H9 (cell line): ENCODE results near the gene NCKAP5L. TPM values are rescaled to one million over a fixed set of nuclear protein-coding genes. Genes with fewer than 3 reads are reported as not detected.
A peak's percentile ranks its signal among the peaks of the same experiment; 100 is the strongest.

Experiments
- DNase-seq: peaks from one replicate; pipeline ENCODE4 v3.0.0-alpha.2; 2017
- H2AFZ ChIP-seq: one replicate; pipeline ENCODE4 v1.6.1; 2013; ENCODE audit warnings: mild to moderate bottlenecking, low read length, control low read depth, moderate library complexity
- H2AK5ac ChIP-seq: 2 replicates; pipeline ENCODE4 v1.6.1; 2013; ENCODE audit warnings: low read length, control low read depth, mixed read lengths; ENCODE audit not compliant: insufficient read length
- H2BK120ac ChIP-seq: one replicate; pipeline ENCODE4 v1.6.1; 2013; ENCODE audit warnings: low read depth, mild to moderate bottlenecking, low read length, control low read depth, inconsistent platforms; ENCODE audit not compliant: poor library complexity, severe bottlenecking
- H2BK12ac ChIP-seq: 2 replicates; pipeline ENCODE4 v1.6.1; 2013; ENCODE audit warnings: low read length, control low read depth, mixed read lengths, low read depth; ENCODE audit not compliant: insufficient read length
- H2BK15ac ChIP-seq: 2 replicates; pipeline ENCODE4 v1.6.1; 2013; ENCODE audit warnings: low read depth, low read length, control low read depth
- H2BK20ac ChIP-seq: one replicate; pipeline ENCODE4 v1.6.1; 2013; ENCODE audit warnings: low read depth, mild to moderate bottlenecking, low read length, control low read depth, inconsistent platforms; ENCODE audit not compliant: poor library complexity, severe bottlenecking
- H2BK5ac ChIP-seq: 2 replicates; pipeline ENCODE4 v1.6.1; 2013; ENCODE audit warnings: low read length, control low read depth, mixed read lengths; ENCODE audit not compliant: insufficient read length
- H3K14ac ChIP-seq: 2 replicates; pipeline ENCODE4 v1.6.1; 2013; ENCODE audit warnings: low read length, control low read depth; ENCODE audit not compliant: insufficient read depth
- H3K18ac ChIP-seq: 2 replicates; pipeline ENCODE4 v1.6.1; 2013; ENCODE audit warnings: low read depth, mild to moderate bottlenecking, mixed read lengths, low read length, control low read depth; ENCODE audit not compliant: insufficient read length
- H3K23ac ChIP-seq: 2 replicates; pipeline ENCODE4 v1.6.1; 2013; ENCODE audit warnings: low read length, control low read depth, mixed read lengths, low read depth; ENCODE audit not compliant: insufficient read length
- H3K23me2 ChIP-seq: 2 replicates; pipeline ENCODE4 v1.6.1; 2013; ENCODE audit warnings: low read depth, mild to moderate bottlenecking, mixed read lengths, low read length, control low read depth; ENCODE audit not compliant: insufficient read length, poor library complexity, severe bottlenecking
- H3K27ac ChIP-seq: 2 replicates; pipeline ENCODE4 v1.5.1; 2013; ENCODE audit warnings: low read length, control low read depth, mixed read lengths, low read depth; ENCODE audit not compliant: insufficient read length
- H3K27me3 ChIP-seq: 2 replicates; pipeline ENCODE4 v1.6.1; 2013; ENCODE audit warnings: low read length, control low read depth, inconsistent platforms; ENCODE audit not compliant: insufficient read depth
- H3K4ac ChIP-seq: 2 replicates; pipeline ENCODE4 v1.6.1; 2013; ENCODE audit warnings: low read depth, mild to moderate bottlenecking, control low read depth, inconsistent platforms, low read length, moderate library complexity
- H3K4me1 ChIP-seq: 2 replicates; pipeline ENCODE4 v1.6.1; 2013; ENCODE audit warnings: low read length, control low read depth, inconsistent platforms; ENCODE audit not compliant: insufficient read depth
- H3K4me2 ChIP-seq: 2 replicates; pipeline ENCODE4 v1.6.1; 2013; ENCODE audit warnings: low read length, control low read depth, mixed read lengths; ENCODE audit not compliant: insufficient read length, insufficient read depth
- H3K56ac ChIP-seq: 2 replicates; pipeline ENCODE4 v1.6.1; 2013; ENCODE audit warnings: low read depth, mild to moderate bottlenecking, mixed read lengths, low read length, control low read depth; ENCODE audit not compliant: insufficient read length
- H3K79me1 ChIP-seq: 2 replicates; pipeline ENCODE4 v1.6.1; 2013; ENCODE audit warnings: low read depth, mild to moderate bottlenecking, moderate library complexity, low read length, control low read depth, inconsistent platforms; ENCODE audit not compliant: insufficient read depth, poor library complexity, severe bottlenecking
- H3K79me2 ChIP-seq: 2 replicates; pipeline ENCODE4 v1.6.1; 2013; ENCODE audit warnings: low read length, control low read depth, inconsistent platforms; ENCODE audit not compliant: insufficient read depth
- H3K9ac ChIP-seq: 2 replicates; pipeline ENCODE4 v1.6.1; 2013; ENCODE audit warnings: low read length, control low read depth, mixed read lengths; ENCODE audit not compliant: insufficient read length; ENCODE audit errors: extremely low read depth
- H3K9me3 ChIP-seq: one replicate; pipeline ENCODE4 v1.6.1; 2013; ENCODE audit warnings: low read depth, low read length, inconsistent platforms; ENCODE audit not compliant: control insufficient read depth
- H3T11ph ChIP-seq: one replicate; pipeline ENCODE4 v1.6.1; 2013; ENCODE audit warnings: mild to moderate bottlenecking, low read length, control low read depth, inconsistent platforms
- H4K20me1 ChIP-seq: one replicate; pipeline ENCODE4 v1.6.1; 2013; ENCODE audit not compliant: control insufficient read depth, insufficient read length, insufficient read depth
- H4K5ac ChIP-seq: 2 replicates; pipeline ENCODE4 v1.6.1; 2013; ENCODE audit warnings: low read depth, mild to moderate bottlenecking, mixed read lengths, low read length, control low read depth; ENCODE audit not compliant: insufficient read length
- H4K8ac ChIP-seq: replicated peaks from 2 replicates; pipeline ENCODE4 v1.6.1; 2013; ENCODE audit warnings: low read length, control low read depth, mixed read lengths, low read depth; ENCODE audit not compliant: insufficient read length
- H4K91ac ChIP-seq: 2 replicates; pipeline ENCODE4 v1.6.1; 2013; ENCODE audit warnings: low read depth, mild to moderate bottlenecking, moderate library complexity, mixed read lengths, low read length, control low read depth; ENCODE audit not compliant: insufficient read length
- H3K27ac Mint-ChIP-seq, 3 experiments: 2 replicates in 2 of 3; 3 replicates in 1 of 3; pipeline ENCODE4 v1.8.0; 2020 to 2021; ENCODE audit warnings: mixed read lengths in 3 of 3, mild to moderate bottlenecking in 1 of 3, moderate library complexity in 1 of 3
- H3K27me3 Mint-ChIP-seq: 2 replicates; pipeline ENCODE4 v1.8.0; 2021; ENCODE audit warnings: low read depth, mild to moderate bottlenecking, moderate library complexity, mixed read lengths
- H3K36me3 Mint-ChIP-seq, 3 experiments: 2 replicates in 2 of 3; 3 replicates in 1 of 3; pipeline ENCODE4 v1.8.0; 2020 to 2021; ENCODE audit warnings: low read depth in 3 of 3, mixed read lengths in 3 of 3; ENCODE audit not compliant: insufficient read depth in 1 of 3
- H3K4me1 Mint-ChIP-seq, 2 experiments: 2 replicates each; pipeline ENCODE4 v1.8.0; 2020; ENCODE audit warnings: mixed read lengths in 2 of 2
- H3K4me3 Mint-ChIP-seq, 2 experiments: 2 replicates in 1 of 2; 3 replicates in 1 of 2; pipeline ENCODE4 v1.8.0; 2020 to 2021; ENCODE audit warnings: mild to moderate bottlenecking in 2 of 2, mixed read lengths in 2 of 2, moderate library complexity in 1 of 2
- H3K9me3 Mint-ChIP-seq, 2 experiments: 2 replicates in 1 of 2; 3 replicates in 1 of 2; pipeline ENCODE4 v1.8.0; 2020; ENCODE audit warnings: mild to moderate bottlenecking in 2 of 2, mixed read lengths in 2 of 2, moderate library complexity in 1 of 2
- WGBS: extraction: QIAGEN DNeasy Blood & Tissue Kit; methylation state at CpG from one replicate; pipeline ENCODE4 v1.1.7; 2013; ENCODE audit warnings: missing lambda C conversion rate, low lambda C conversion rate, mixed read lengths; ENCODE audit not compliant: insufficient read length; ENCODE audit errors: extremely low coverage; 5-methylcytosine and 5-hydroxymethylcytosine counted together
- total RNA-seq: library from RNA; stranded (reverse); gene quantifications from 2 replicates; pipeline ENCODE4 v1.2.1, GENCODE V29; 2021
- TF ChIP-seq, protein P1 (sequence below): fragments of 200-600 bp; sonication (generic); conservative IDR thresholded peaks from 3 replicates; pipeline ENCODE4 v1.8.0; 2021; ENCODE audit warnings: antibody characterized with exemption, mild to moderate bottlenecking

Gene NCKAP5L
- total RNA-seq, 1 experiment from 2014 or later = 27.7 TPM

GRCh38 chr12:49750027-49750995, 77.9 kb downstream of the NCKAP5L start:
- H3K14ac ChIP-seq = no peak overlapping the region
- no peak overlapping the region for H3K9ac ChIP-seq
- H3K23me2 ChIP-seq = no peaks in the 10 kb centered on the region
- H3K79me1 ChIP-seq = no peaks in the 10 kb centered on the region
- Mint-ChIP-seq H3K9me3 (no peaks in the 10 kb centered on the region), H3K4me3 (no peak overlapping the region; a peak in 1 of 5 replicates), H3K4me1 (peaks cover 28 to 29% of the 10 kb centered on the region in 2 experiments), H3K27ac (peak overlapping the region; percentile 6 to 91 (median 17); a peak in 4 of 7 replicates), H3K27me3 (no peaks in the 10 kb centered on the region), H3K36me3 (peaks cover 22 to 38% (median 36%) of the 10 kb centered on the region in 3 experiments; a peak in 6 of 7 replicates)
- H2BK20ac ChIP-seq = no peak overlapping the region
- peaks cover 38% of the 10 kb centered on the region; the same call in 1 of the 2 replicates for H3K79me2 ChIP-seq
- WGBS = no CpG with 5 or more reads among the region's 8 CpGs
- no peak overlapping the region for H2BK15ac ChIP-seq
- H3K27me3 ChIP-seq = no peaks in the 10 kb centered on the region
- no peak overlapping the region for H3T11ph ChIP-seq
- no peak overlapping the region for H2AK5ac ChIP-seq
- H4K20me1 ChIP-seq = no peaks in the 10 kb centered on the region
- H4K91ac ChIP-seq = no peak overlapping the region
- H3K4me1 ChIP-seq = no peaks in the 10 kb centered on the region; the same call in 1 of the 2 replicates
- no peak overlapping the region for H3K23ac ChIP-seq
- H3K18ac ChIP-seq = no peak overlapping the region
- H3K9me3 ChIP-seq = no peaks in the 10 kb centered on the region
- DNase-seq = no peak
- H2BK5ac ChIP-seq = no peak overlapping the region
- no peak overlapping the region for H2AFZ ChIP-seq
- no peak overlapping the region for H3K4ac ChIP-seq
- no peak overlapping the region for H3K56ac ChIP-seq
- no peak overlapping the region for H2BK120ac ChIP-seq
- H2BK12ac ChIP-seq = no peak overlapping the region
- TF ChIP-seq, protein P1, sequence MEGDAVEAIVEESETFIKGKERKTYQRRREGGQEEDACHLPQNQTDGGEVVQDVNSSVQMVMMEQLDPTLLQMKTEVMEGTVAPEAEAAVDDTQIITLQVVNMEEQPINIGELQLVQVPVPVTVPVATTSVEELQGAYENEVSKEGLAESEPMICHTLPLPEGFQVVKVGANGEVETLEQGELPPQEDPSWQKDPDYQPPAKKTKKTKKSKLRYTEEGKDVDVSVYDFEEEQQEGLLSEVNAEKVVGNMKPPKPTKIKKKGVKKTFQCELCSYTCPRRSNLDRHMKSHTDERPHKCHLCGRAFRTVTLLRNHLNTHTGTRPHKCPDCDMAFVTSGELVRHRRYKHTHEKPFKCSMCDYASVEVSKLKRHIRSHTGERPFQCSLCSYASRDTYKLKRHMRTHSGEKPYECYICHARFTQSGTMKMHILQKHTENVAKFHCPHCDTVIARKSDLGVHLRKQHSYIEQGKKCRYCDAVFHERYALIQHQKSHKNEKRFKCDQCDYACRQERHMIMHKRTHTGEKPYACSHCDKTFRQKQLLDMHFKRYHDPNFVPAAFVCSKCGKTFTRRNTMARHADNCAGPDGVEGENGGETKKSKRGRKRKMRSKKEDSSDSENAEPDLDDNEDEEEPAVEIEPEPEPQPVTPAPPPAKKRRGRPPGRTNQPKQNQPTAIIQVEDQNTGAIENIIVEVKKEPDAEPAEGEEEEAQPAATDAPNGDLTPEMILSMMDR = no peak
- no peak overlapping the region for H4K5ac ChIP-seq
- no peak overlapping the region for H3K4me2 ChIP-seq
- H3K27ac ChIP-seq = no peak overlapping the region
- H4K8ac ChIP-seq = no peak overlapping the region
